ENCODE results near the gene FGF7. TPM values are rescaled to one million over a fixed set of nuclear protein-coding genes. Genes with fewer than 3 reads are reported as not detected.
"Not testable (repeated sequence)": the region's sequence is repeated elsewhere in the genome, so short reads cannot be mapped to it uniquely, and the experiment has no call there.

The FGF7 gene
- total and polyA plus RNA-seq, 2 donors = 56.4 to 57.8 TPM

- Histone ChIP-seq H3K27ac (ENCODE audit: low read depth) (no peak overlapping the region), H3K36me3 (ENCODE audit: insufficient read depth) (no peaks in the 10 kb centered on the region), H3K4me3 (ENCODE audit: low read depth, low read length) (no peak overlapping the region), H3K4me1 (ENCODE audit: insufficient read depth) (no peaks in the 10 kb centered on the region)
- 96% methylated on average over 2 of the region's 2 CpGs for WGBS
- no peak for DNase-seq (ENCODE audit: extremely low spot score)
Measured at GRCh38 chr15:49492151-49492550, 69.1 kb downstream of the FGF7 start.

DNA sequence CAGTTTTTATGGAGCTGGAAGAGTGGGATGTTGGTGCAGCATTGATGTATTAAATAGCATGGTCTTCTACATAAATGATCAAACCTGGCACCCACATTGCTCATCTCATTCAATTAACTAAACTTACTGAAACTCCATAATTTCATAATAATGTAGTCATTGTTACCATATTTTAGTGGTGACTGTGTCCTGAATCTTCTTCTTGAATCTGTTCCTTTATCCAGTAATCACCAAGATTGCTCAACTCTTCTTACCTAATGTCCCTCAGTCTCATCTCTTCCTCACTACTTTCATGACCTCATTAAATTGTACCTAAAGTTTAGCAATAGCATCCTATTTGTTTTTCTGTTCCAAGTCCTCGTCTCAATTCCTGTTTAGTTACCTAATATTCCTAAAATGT is 69.8 kb downstream of the FGF7 start:
- no peaks in the 10 kb centered on the region for H3K36me3 ChIP-seq (ENCODE audit: insufficient read depth)

DNA sequence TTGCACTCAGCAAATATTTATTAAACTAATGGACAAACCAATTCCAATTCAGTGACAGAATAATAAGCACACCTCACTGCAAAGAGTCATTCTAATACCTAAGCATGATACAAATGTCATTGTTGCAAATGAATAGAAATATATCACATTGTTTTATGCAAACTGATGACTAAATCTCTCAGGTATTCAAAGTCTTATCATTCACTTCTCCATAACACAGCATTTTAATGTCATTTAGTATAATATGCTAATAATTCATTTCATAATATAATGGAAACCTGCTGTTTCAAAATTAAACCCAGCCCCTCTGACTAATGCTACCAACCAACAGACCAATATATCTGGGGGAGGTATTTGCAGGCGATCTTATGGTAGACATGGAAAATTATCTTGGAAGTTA is 71.8 kb downstream of the FGF7 start:
- Histone ChIP-seq H3K36me3 (ENCODE audit: insufficient read depth) (no peaks in the 10 kb centered on the region), H3K4me3 (ENCODE audit: low read depth, low read length) (no peak overlapping the region), H3K4me1 (ENCODE audit: insufficient read depth) (no peaks in the 10 kb centered on the region), H3K27ac (ENCODE audit: low read depth) (no peak overlapping the region)
- WGBS = 85% methylated on average over 1 of the region's 1 CpG
- DNase-seq (ENCODE audit: extremely low spot score) = no peak

More for the DNA sequence above, 69.8 kb downstream of the FGF7 start:
- Histone ChIP-seq H3K4me3 (ENCODE audit: low read depth, low read length) (no peak overlapping the region), H3K27ac (ENCODE audit: low read depth) (no peak overlapping the region), H3K4me1 (ENCODE audit: insufficient read depth) (no peaks in the 10 kb centered on the region)
- WGBS = 92% methylated on average over 1 of the region's 1 CpG
- no peak for DNase-seq (ENCODE audit: extremely low spot score)

GRCh38 chr15:49495993-49496753 is 73.1 kb downstream of the FGF7 start:
- Histone ChIP-seq H3K36me3 (ENCODE audit: insufficient read depth) (no peaks in the 10 kb centered on the region), H3K4me3 (ENCODE audit: low read depth, low read length) (no peak overlapping the region), H3K27ac (ENCODE audit: low read depth) (no peak overlapping the region), H3K4me1 (ENCODE audit: insufficient read depth) (no peaks in the 10 kb centered on the region)
- 45% methylated on average over 3 of the region's 3 CpGs for WGBS
- DNase-seq (ENCODE audit: extremely low spot score) = no peak

- no peak overlapping the region for H3K27ac ChIP-seq (ENCODE audit: low read depth)
- DNase-seq (ENCODE audit: extremely low spot score) = no peak
- no peaks in the 10 kb centered on the region for H3K4me1 ChIP-seq (ENCODE audit: insufficient read depth)
- H3K36me3 ChIP-seq (ENCODE audit: insufficient read depth) = no peaks in the 10 kb centered on the region
- no peak overlapping the region for H3K4me3 ChIP-seq (ENCODE audit: low read depth, low read length)
- 64% methylated on average over 1 of the region's 1 CpG for WGBS
Measured at GRCh38 chr15:49501586-49501985, 78.5 kb downstream of the FGF7 start.

- H3K4me1 ChIP-seq (ENCODE audit: insufficient read depth) = no peaks in the 10 kb centered on the region
- no peak for DNase-seq (ENCODE audit: extremely low spot score)
- no peak overlapping the region for H3K27ac ChIP-seq (ENCODE audit: low read depth)
- H3K36me3 ChIP-seq (ENCODE audit: insufficient read depth) = no peaks in the 10 kb centered on the region
- H3K4me3 ChIP-seq (ENCODE audit: low read depth, low read length) = no peak overlapping the region
- 66% methylated on average over 1 of the region's 1 CpG for WGBS
Measured at GRCh38 chr15:49506341-49506740, 83.3 kb downstream of the FGF7 start.

DNA sequence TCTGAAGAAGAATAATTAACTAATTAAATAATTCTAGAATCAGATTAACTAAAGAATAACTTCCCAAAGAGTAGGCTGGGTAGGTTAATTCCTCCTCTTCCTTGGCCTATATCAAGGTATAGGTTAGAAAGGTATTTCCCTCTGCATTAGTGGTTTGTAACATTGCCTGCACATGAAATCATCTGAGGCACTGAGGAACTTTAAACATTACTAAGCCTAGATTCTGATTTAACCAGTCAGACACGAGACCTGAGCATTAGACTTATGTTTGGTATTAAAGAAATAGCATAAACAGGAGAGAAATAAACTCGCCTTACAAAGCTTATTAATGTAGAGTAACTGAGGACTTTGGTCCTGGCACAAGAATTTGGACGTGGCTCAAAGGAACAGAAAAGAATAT is 84.2 kb downstream of the FGF7 start:
- no peak for DNase-seq (ENCODE audit: extremely low spot score)
- WGBS = 54% methylated on average over 3 of the region's 3 CpGs
- Histone ChIP-seq H3K36me3 (ENCODE audit: insufficient read depth) (no peaks in the 10 kb centered on the region), H3K4me3 (ENCODE audit: low read depth, low read length) (no peak overlapping the region), H3K4me1 (ENCODE audit: insufficient read depth) (no peaks in the 10 kb centered on the region), H3K27ac (ENCODE audit: low read depth) (no peak overlapping the region)

GRCh38 chr15:49512739-49513138 is 89.7 kb downstream of the FGF7 start:
- DNase-seq (ENCODE audit: extremely low spot score); H3K4me1 ChIP-seq (ENCODE audit: insufficient read depth): not testable (repeated sequence)

GRCh38 chr15:49521802-49522201 is 98.8 kb downstream of the FGF7 start:
- Histone ChIP-seq H3K4me1 (ENCODE audit: insufficient read depth) (no peaks in the 10 kb centered on the region), H3K4me3 (ENCODE audit: low read depth, low read length) (no peak overlapping the region), H3K27ac (ENCODE audit: low read depth) (no peak overlapping the region), H3K36me3 (ENCODE audit: insufficient read depth) (no peaks in the 10 kb centered on the region)
- WGBS = 81% methylated on average over 3 of the region's 3 CpGs
- DNase-seq (ENCODE audit: extremely low spot score) = no peak

More at GRCh38 chr15:49512739-49513138, 89.7 kb downstream of the FGF7 start:
- H3K4me3 ChIP-seq (ENCODE audit: low read depth, low read length); H3K36me3 ChIP-seq (ENCODE audit: insufficient read depth); H3K27ac ChIP-seq (ENCODE audit: low read depth): not testable (repeated sequence)
- WGBS = 93% methylated on average over 4 of the region's 4 CpGs

- H3K4me1 ChIP-seq (ENCODE audit: insufficient read depth) = no peaks in the 10 kb centered on the region
- no peaks in the 10 kb centered on the region for H3K36me3 ChIP-seq (ENCODE audit: insufficient read depth)
- no peak overlapping the region for H3K27ac ChIP-seq (ENCODE audit: low read depth)
- 80% methylated on average over 4 of the region's 4 CpGs for WGBS
- H3K4me3 ChIP-seq (ENCODE audit: low read depth, low read length) = no peak overlapping the region
- no peak for DNase-seq (ENCODE audit: extremely low spot score)
Measured at GRCh38 chr15:49528289-49528688, 105.2 kb downstream of the FGF7 start.

DNA sequence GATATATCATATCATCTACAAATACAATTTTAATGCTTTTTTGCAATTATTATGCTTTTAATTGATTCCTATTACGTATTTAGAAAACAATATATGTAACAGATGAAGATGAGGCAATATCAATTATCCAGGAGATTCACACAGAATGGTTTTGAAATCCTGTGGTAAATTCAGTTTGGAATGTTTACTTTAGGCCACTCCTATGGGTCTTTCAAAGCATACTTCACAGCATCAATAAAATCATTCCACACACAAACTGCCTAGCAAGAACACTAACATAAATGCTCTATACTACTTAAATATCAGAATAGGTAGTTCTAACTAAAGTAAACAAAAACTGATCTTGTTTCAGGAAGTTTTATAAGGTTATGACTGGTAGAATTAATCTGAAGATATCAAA is 107.0 kb downstream of the FGF7 start:
- H3K4me3 ChIP-seq (ENCODE audit: low read depth, low read length) = no peak overlapping the region
- H3K4me1 ChIP-seq (ENCODE audit: insufficient read depth) = no peaks in the 10 kb centered on the region
- DNase-seq (ENCODE audit: extremely low spot score) = no peak
- no peak overlapping the region for H3K27ac ChIP-seq (ENCODE audit: low read depth)
- H3K36me3 ChIP-seq (ENCODE audit: insufficient read depth) = no peaks in the 10 kb centered on the region
- WGBS = 89% methylated on average over 1 of the region's 1 CpG

Other genes with a start within 250 kb of the FGF7 start
- 19.9 TPM for gene FAM227B, start 197.6 kb downstream of the FGF7 start, total RNA-seq
- gene FAM227B, start 197.6 kb downstream of the FGF7 start, polyA plus RNA-seq = 11.9 TPM
- gene DTWD1, start 197.8 kb downstream of the FGF7 start, total RNA-seq = 73.7 TPM
- gene DTWD1, start 197.8 kb downstream of the FGF7 start, polyA plus RNA-seq = 34.7 TPM